Naive thymus-derived CD4-positive, alpha-beta T cell (primary cell): ENCODE measurements around the gene RABL3. TPM values are rescaled to one million over a fixed set of nuclear protein-coding genes. Genes with fewer than 3 reads are reported as not detected.

Experiments used
- ATAC-seq: fragments of 150-1000 bp; cut with Tn5 transposase; 2 replicates; pipeline ENCODE4 v1.10.0; 2021; ENCODE audit warnings: mild to moderate bottlenecking, moderate library complexity
- CTCF ChIA-PET: fragments of 350-600 bp; sonication (Branson Sonifier 250); formaldehyde crosslinking; loops from one replicate; lab custom pipeline; 2021; ENCODE audit warnings: antibody characterized with exemption; lab: Charles Lee
- POLR2A ChIA-PET: fragments of 350-600 bp; sonication (Branson Sonifier 250); formaldehyde crosslinking; loops from one replicate; lab custom pipeline; 2021; ENCODE audit warnings: antibody characterized with exemption, inconsistent platforms; lab: Charles Lee
- DNase-seq, 9 donors: peaks; one replicate each; pipeline versions ENCODE4 v3.0.0 to v3.0.0-alpha.2; 2020 to 2022; ENCODE audit warnings: mixed read lengths in 1 of 9
- H3K27ac ChIP-seq: one replicate; pipeline ENCODE4 v1.7.0; 2013; ENCODE audit warnings: mild to moderate bottlenecking, low read depth, low read length, moderate library complexity
- H3K27me3 ChIP-seq, 2 donors: one replicate each; pipeline ENCODE4 v1.7.0; 2013; ENCODE audit warnings: low read length in 2 of 2, mild to moderate bottlenecking in 2 of 2, moderate library complexity in 2 of 2; ENCODE audit not compliant: control insufficient read depth in 2 of 2, insufficient read depth in 2 of 2
- H3K36me3 ChIP-seq, 3 experiments: 1 replicate in 2 of 3; 2 replicates in 1 of 3; pipeline ENCODE4 v1.7.0; 2013; ENCODE audit warnings: low read length in 3 of 3, mild to moderate bottlenecking in 3 of 3, moderate library complexity in 1 of 3; ENCODE audit not compliant: insufficient read depth in 3 of 3, control insufficient read depth in 2 of 3
- H3K4me1 ChIP-seq, 2 donors: one replicate each; pipeline ENCODE4 v1.7.0; 2013; ENCODE audit warnings: low read length in 2 of 2, mild to moderate bottlenecking in 2 of 2, moderate library complexity in 1 of 2; ENCODE audit not compliant: control insufficient read depth in 2 of 2, insufficient read depth in 2 of 2
- H3K4me3 ChIP-seq: 2 replicates; pipeline ENCODE4 v1.7.0; 2013; ENCODE audit warnings: mild to moderate bottlenecking, low read length
- H3K9me3 ChIP-seq, 3 experiments: 1 replicate in 2 of 3; 2 replicates in 1 of 3; pipeline ENCODE4 v1.7.0; 2013; ENCODE audit warnings: low read length in 3 of 3; ENCODE audit not compliant: control insufficient read depth in 2 of 3
- H3K27ac Mint-ChIP-seq, 9 donors: one replicate each; pipeline ENCODE4 v1.8.0; 2020 to 2022; ENCODE audit warnings: mixed read lengths in 9 of 9, mild to moderate bottlenecking in 8 of 9, moderate library complexity in 5 of 9, inconsistent platforms in 2 of 9
- H3K27me3 Mint-ChIP-seq, 5 donors: one replicate each; pipeline ENCODE4 v1.8.0; 2021 to 2022; ENCODE audit warnings: mixed read lengths in 5 of 5, mild to moderate bottlenecking in 1 of 5
- H3K36me3 Mint-ChIP-seq, 5 donors: one replicate each; pipeline ENCODE4 v1.8.0; 2020 to 2022; ENCODE audit warnings: mixed read lengths in 5 of 5, mild to moderate bottlenecking in 3 of 5, inconsistent platforms in 1 of 5
- H3K4me1 Mint-ChIP-seq, 7 donors: one replicate each; pipeline ENCODE4 v1.8.0; 2020 to 2022; ENCODE audit warnings: mixed read lengths in 7 of 7, mild to moderate bottlenecking in 3 of 7, inconsistent platforms in 1 of 7
- H3K4me3 Mint-ChIP-seq, 10 donors: one replicate each; pipeline ENCODE4 v1.8.0; 2020 to 2022; ENCODE audit warnings: mild to moderate bottlenecking in 10 of 10, mixed read lengths in 10 of 10, moderate library complexity in 6 of 10, inconsistent platforms in 2 of 10
- H3K9me3 Mint-ChIP-seq, 11 donors: one replicate each; pipeline ENCODE4 v1.8.0; 2020 to 2022; ENCODE audit warnings: mixed read lengths in 11 of 11, mild to moderate bottlenecking in 4 of 11, inconsistent platforms in 1 of 11, moderate library complexity in 1 of 11
- intact Hi-C, 2 donors: fragments of 100-400 bp; cut with micrococcal nuclease; formaldehyde crosslinking; loops; one replicate each; pipeline ENCODE4 v1.15.1; 2023
- polyA plus RNA-seq, 2 donors: library from polyadenylated mRNA; unstranded; fragments of 300-500 nt; fragmentation: Illumina TruSeq; gene quantifications; one replicate each; pipeline ENCODE4 v1.2.3, GENCODE V29; 2021
- total RNA-seq, 6 experiments: library from RNA in 5 of 6; stranded (reverse) in 5 of 6; gene quantifications; 1 replicate in 5 of 6; 2 replicates in 1 of 6; pipeline ENCODE4 v1.2.3 and lab custom pipeline; 2021 to 2026

RABL3 gene
- total and polyA plus RNA-seq, 7 experiments from 2014 or later, result 15.4 to 40.6 (median 23.1) TPM

- H3K4me3 ChIP-seq, result no peak overlapping the region
- no peaks in the 10 kb centered on the region for H3K27me3 ChIP-seq
- no peaks in the 10 kb centered on the region for H3K4me1 ChIP-seq
- CTCF ChIA-PET, result no interaction called here
- H3K36me3 ChIP-seq, result peaks cover 0 to 9% (median 0%) of the 10 kb centered on the region in 3 experiments
- ATAC-seq (no peak), DNase-seq (no peak)
- no peak overlapping the region for H3K27ac ChIP-seq
- intact Hi-C loops, result loop anchor here in 1 of 2 donors (5.0 kb wide), 1 partner anchor 36 kb away; the partner anchor contains the start of genes GTF2E1 and RABL3
- Mint-ChIP-seq H3K9me3 (peaks cover 3 to 17% (median 8%) of the 10 kb centered on the region in 11 donors), H3K4me3 (no peak overlapping the region), H3K27ac (peak overlapping the region in 4 of 9 donors; percentile 0 to 72 (median 18)), H3K4me1 (peaks cover 0 to 21% (median 6%) of the 10 kb centered on the region in 7 donors), H3K36me3 (peaks cover 8 to 67% (median 54%) of the 10 kb centered on the region in 5 donors), H3K27me3 (no peaks in the 10 kb centered on the region)
- H3K9me3 ChIP-seq, result no peaks in the 10 kb centered on the region
- POLR2A ChIA-PET, result no interaction called here
Observed at GRCh38 chr3:120705884-120706582, 36.3 kb downstream of the RABL3 start.

GRCh38 chr3:120699333-120699732 lies 43.0 kb downstream of the RABL3 start:
- Histone ChIP-seq H3K36me3 (peaks cover 0 to 22% (median 0%) of the 10 kb centered on the region in 3 experiments), H3K4me1 (no peaks in the 10 kb centered on the region), H3K27me3 (no peaks in the 10 kb centered on the region), H3K9me3 (no peaks in the 10 kb centered on the region), H3K4me3 (no peak overlapping the region), H3K27ac (no peak overlapping the region)
- Mint-ChIP-seq H3K9me3 (peaks cover 3 to 16% (median 7%) of the 10 kb centered on the region in 11 donors), H3K36me3 (peaks cover 10 to 65% (median 34%) of the 10 kb centered on the region in 5 donors), H3K27ac (no peak overlapping the region), H3K4me1 (peaks cover 0 to 9% (median 3%) of the 10 kb centered on the region in 7 donors), H3K4me3 (no peak overlapping the region), H3K27me3 (no peaks in the 10 kb centered on the region)
- intact Hi-C loops, result no loop called here
- ChIA-PET CTCF (interaction anchor here (1.1 kb wide), 1 partner anchor 9 kb away, joined by 3 read pairs; no protein-coding TSS in a partner anchor), POLR2A (interaction anchor here (0.6 to 1.2 kb wide), 3 partner anchors 9 to 43 kb away, joined by 3 read pairs; partner anchors contain the start of genes GTF2E1 and RABL3)
- no peak for DNase-seq
- no peak for ATAC-seq

- Mint-ChIP-seq H3K4me1 (peaks cover 0 to 10% (median 0%) of the 10 kb centered on the region in 7 donors), H3K4me3 (no peak overlapping the region), H3K27ac (peak overlapping the region in 2 of 9 donors; percentile 29 to 30), H3K27me3 (no peaks in the 10 kb centered on the region), H3K9me3 (no peaks in the 10 kb centered on the region), H3K36me3 (peaks cover 10 to 50% (median 24%) of the 10 kb centered on the region in 5 donors)
- no peak overlapping the region for H3K4me3 ChIP-seq
- no peak overlapping the region for H3K27ac ChIP-seq
- CTCF ChIA-PET, result interaction anchor here (0.5 kb wide), 1 partner anchor 1075 kb away, joined by 6 read pairs; no protein-coding TSS in a partner anchor
- H3K27me3 ChIP-seq, result no peaks in the 10 kb centered on the region
- no peaks in the 10 kb centered on the region for H3K4me1 ChIP-seq
- ATAC-seq, result no peak
- POLR2A ChIA-PET, result interaction anchor here (0.7 kb wide), 1 partner anchor 15 kb away, joined by 4 read pairs; no protein-coding TSS in a partner anchor
- no peak for DNase-seq
- H3K36me3 ChIP-seq, result peaks cover 0 to 25% (median 0%) of the 10 kb centered on the region in 3 experiments
- intact Hi-C loops, result loop anchor here in 1 of 2 donors (2.0 kb wide), 1 partner anchor 15 kb away; no protein-coding TSS in a partner anchor
- no peaks in the 10 kb centered on the region for H3K9me3 ChIP-seq
Observed at GRCh38 chr3:120693439-120694171, 48.7 kb downstream of the RABL3 start.

- H3K27me3 ChIP-seq, result no peaks in the 10 kb centered on the region
- H3K9me3 ChIP-seq, result no peaks in the 10 kb centered on the region
- H3K4me1 Mint-ChIP-seq, result peaks cover 0 to 10% (median 0%) of the 10 kb centered on the region in 7 donors
- ATAC-seq (no peak), DNase-seq (no peak)
- CTCF ChIA-PET, result no interaction called here
- intact Hi-C loops, result loop anchor here in 1 of 2 donors (5.0 kb wide), 1 partner anchor 108 kb away; no protein-coding TSS in a partner anchor
- H3K36me3 ChIP-seq, result peaks cover 0 to 8% (median 0%) of the 10 kb centered on the region in 3 experiments
- POLR2A ChIA-PET, result no interaction called here
- no peaks in the 10 kb centered on the region for H3K4me1 ChIP-seq
- no peaks in the 10 kb centered on the region for H3K27me3 Mint-ChIP-seq
- H3K27ac ChIP-seq, result no peak overlapping the region
- no peak overlapping the region for H3K4me3 ChIP-seq
- peaks cover 3 to 47% (median 13%) of the 10 kb centered on the region in 5 donors for H3K36me3 Mint-ChIP-seq
- H3K9me3 Mint-ChIP-seq, result peaks cover 0 to 3% (median 0%) of the 10 kb centered on the region in 11 donors
- H3K27ac Mint-ChIP-seq, result peak overlapping the region in 3 of 9 donors; percentile 16 to 30 (median 28)
- no peak overlapping the region for H3K4me3 Mint-ChIP-seq
Observed at GRCh38 chr3:120689395-120689794, 52.9 kb downstream of the RABL3 start.

GRCh38 chr3:120688121-120688520 lies 54.2 kb downstream of the RABL3 start:
- Histone ChIP-seq H3K4me1 (no peaks in the 10 kb centered on the region), H3K27me3 (no peaks in the 10 kb centered on the region), H3K9me3 (no peaks in the 10 kb centered on the region), H3K27ac (no peak overlapping the region), H3K36me3 (peaks cover 0 to 8% (median 0%) of the 10 kb centered on the region in 3 experiments), H3K4me3 (no peak overlapping the region)
- ATAC-seq, result no peak
- Mint-ChIP-seq H3K27me3 (no peaks in the 10 kb centered on the region), H3K27ac (no peak overlapping the region), H3K4me1 (peaks cover 0 to 5% (median 0%) of the 10 kb centered on the region in 7 donors), H3K36me3 (peaks cover 3 to 37% (median 11%) of the 10 kb centered on the region in 5 donors), H3K4me3 (no peak overlapping the region), H3K9me3 (peaks cover 0 to 3% (median 0%) of the 10 kb centered on the region in 11 donors)
- intact Hi-C loops, result loop anchor here in 1 of 2 donors (5.0 kb wide), 1 partner anchor 109 kb away; no protein-coding TSS in a partner anchor
- DNase-seq, result no peak
- POLR2A ChIA-PET, result interaction anchor here (0.8 kb wide), 1 partner anchor 17 kb away, joined by 3 read pairs; no protein-coding TSS in a partner anchor
- CTCF ChIA-PET, result no interaction called here

GRCh38 chr3:120685411-120685810 lies 56.9 kb downstream of the RABL3 start:
- ATAC-seq (no peak), DNase-seq (no peak)
- Histone ChIP-seq H3K4me1 (no peaks in the 10 kb centered on the region), H3K27ac (no peak overlapping the region), H3K36me3 (peaks cover 0 to 8% (median 0%) of the 10 kb centered on the region in 3 experiments), H3K4me3 (no peak overlapping the region), H3K9me3 (no peaks in the 10 kb centered on the region), H3K27me3 (no peaks in the 10 kb centered on the region)
- no peak overlapping the region for H3K27ac Mint-ChIP-seq
- peaks cover 0 to 3% (median 0%) of the 10 kb centered on the region in 5 donors for H3K27me3 Mint-ChIP-seq
- intact Hi-C loops, result loop anchor here in 1 of 2 donors (5.0 kb wide), 1 partner anchor 112 kb away; no protein-coding TSS in a partner anchor
- CTCF ChIA-PET, result no interaction called here
- POLR2A ChIA-PET, result no interaction called here
- H3K9me3 Mint-ChIP-seq, result peaks cover 0 to 5% (median 0%) of the 10 kb centered on the region in 11 donors
- no peak overlapping the region for H3K4me3 Mint-ChIP-seq
- peaks cover 0 to 25% (median 3%) of the 10 kb centered on the region in 5 donors for H3K36me3 Mint-ChIP-seq
- H3K4me1 Mint-ChIP-seq, result no peaks in the 10 kb centered on the region
